Measurements from ENCODE around the gene NMB.
"Not testable (repeated sequence)": the region's sequence is repeated elsewhere in the genome, so short reads cannot be mapped to it uniquely, and the experiment has no call there.

Gene NMB

DNA sequence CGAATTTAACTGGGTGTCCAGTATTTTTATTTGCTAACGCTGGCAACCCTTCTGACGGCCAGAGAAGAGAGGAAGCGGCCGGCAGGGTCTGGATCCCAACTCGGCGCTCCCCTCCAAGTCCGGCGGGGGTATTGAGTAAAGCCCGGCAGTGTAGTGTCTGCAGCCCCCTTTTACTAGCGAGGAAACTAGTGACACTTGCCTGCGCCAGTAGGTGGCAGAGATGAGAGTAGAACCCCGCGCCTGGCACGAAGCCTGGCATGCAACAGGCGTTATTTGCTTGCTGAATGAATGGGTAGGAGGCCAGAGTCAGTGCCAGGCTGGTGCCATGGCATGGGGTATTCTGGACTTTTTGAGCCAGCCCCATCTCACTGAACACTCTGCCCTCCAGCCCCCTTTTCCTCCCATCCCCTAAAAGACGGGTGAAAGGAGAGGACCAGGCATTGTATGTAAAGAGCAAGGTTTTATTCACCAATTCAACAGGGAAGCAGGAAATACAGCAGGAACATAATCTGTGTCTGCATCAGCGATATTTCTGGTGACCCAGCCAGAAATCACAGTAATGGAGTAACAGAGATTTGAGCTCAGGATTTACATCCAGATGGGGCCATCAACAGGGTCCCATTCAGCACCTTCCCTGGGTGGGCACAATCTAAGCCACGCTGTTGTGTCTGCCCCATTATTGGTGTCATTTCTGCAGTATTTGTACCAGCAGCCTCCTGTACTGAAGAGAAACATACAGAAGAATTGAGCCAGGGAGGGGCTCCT lies 3.1 kb downstream of the NMB start:
- DNase-seq (ENCODE audit: low read depth): peak; percentile 58

DNA sequence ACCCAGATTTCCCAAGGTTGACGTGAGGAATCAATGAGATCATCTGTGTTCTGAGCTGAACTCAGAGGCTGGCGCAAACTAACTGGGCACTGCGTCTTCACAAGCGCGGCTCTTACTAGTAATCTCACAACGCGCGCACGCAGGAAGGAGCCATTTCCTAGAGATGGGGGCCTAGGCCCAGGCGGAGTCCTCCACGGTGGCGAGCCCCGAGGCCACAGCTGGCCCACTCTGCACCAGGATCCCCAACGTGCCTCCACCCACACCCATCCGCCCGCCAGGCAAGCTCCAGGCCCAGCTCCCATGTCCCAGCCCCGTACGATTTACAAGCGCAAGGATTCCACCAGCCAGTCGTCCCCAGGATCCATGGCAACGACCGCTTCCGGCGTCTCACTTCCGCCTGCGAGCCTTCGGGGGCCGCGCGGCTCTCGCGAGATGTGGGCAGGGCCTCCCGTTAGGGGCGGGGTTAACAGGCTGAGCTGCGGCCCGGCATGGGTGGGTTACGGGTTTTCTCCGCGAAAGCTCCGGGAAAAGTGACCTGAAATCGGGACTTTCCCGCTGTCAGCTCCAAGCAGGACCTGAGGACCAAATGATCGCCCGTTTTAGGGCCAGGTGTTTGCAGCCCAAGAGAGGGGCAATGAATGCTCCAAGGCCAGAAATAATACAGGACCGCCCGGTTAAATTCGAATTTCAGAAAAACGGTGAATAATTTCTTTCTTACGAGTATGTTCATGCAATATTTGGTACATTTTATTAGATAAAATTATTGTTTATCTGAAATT lies 3.9 kb downstream of the NMB start, which contains the start of gene WDR73:
Gene WDR73 (minus strand): TSS at position 374 of the 779 bp plus-strand sequence. CDS start 9 bp downstream, at position 365.
- DNase-seq (ENCODE audit: low read depth): peak; percentile 95

DNA sequence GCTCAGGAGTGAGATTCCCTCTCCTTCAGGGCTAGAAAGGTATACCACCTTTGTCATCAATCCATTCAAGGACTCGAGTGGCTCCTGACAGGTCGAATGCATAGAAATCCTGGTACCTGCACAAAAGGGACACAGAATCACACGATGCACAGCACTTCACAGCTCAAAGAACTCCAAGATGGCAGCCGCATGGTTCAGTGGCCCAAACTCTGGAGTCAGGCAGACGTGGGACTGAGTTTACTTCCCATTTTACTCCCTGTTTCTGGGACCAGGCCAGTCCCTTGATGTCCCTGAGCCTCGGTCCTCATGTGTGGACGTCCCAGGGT lies 4.5 kb downstream of the NMB start:
- DNase-seq (ENCODE audit: low read depth): no peak

DNA sequence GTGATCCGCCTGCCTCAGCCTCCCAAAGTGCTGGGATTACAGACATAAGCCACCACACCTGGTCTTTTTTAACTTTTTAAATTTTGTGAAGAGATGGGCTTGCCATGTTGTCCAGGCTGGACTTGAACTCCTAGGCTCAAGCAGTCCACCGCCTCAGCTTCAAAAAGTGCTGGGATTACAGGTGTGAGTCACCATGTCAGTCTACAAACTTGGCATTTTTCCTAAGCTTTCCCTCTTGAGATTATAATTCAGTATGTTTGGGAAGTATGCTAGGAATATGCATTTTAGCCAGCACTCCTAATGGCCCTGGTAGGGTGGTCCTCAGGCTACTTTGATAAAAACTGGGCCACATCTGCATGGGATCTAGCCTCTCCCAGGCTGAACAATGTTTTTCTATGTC lies 8.3 kb downstream of the NMB start:
- no peak for DNase-seq (ENCODE audit: low read depth)

GRCh38 chr15:84648539-84648938 lies 9.5 kb downstream of the NMB start:
- DNase-seq (ENCODE audit: low read depth): no peak

DNA sequence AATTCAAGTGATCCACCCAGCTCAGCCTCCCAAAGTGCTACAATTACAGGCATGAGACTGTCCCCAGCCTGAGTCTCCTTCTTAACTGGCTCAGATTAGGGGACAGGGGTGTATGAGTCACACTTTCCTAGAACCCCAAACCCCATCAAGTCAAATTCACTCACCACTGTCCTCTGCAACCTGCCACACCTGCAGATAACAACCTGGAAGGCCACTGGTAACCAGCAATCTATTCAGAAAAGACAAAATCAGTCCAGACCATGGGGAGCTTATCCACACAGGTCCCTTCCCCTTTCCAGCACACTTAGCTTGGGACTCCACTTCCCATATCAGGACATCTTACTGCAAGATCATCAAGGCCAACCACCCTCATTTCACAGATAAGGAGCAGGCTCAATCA lies 10.3 kb downstream of the NMB start:
- no peak for DNase-seq (ENCODE audit: low read depth)

- DNase-seq (ENCODE audit: low read depth): no peak
These were observed 12.0 kb downstream of the NMB start for GRCh38 chr15:84645997-84646396.

GRCh38 chr15:84645496-84645895 lies 12.5 kb downstream of the NMB start:
- DNase-seq (ENCODE audit: low read depth): no peak

GRCh38 chr15:84643838-84644237 lies 14.2 kb downstream of the NMB start:
- no peak for DNase-seq (ENCODE audit: low read depth)

DNA sequence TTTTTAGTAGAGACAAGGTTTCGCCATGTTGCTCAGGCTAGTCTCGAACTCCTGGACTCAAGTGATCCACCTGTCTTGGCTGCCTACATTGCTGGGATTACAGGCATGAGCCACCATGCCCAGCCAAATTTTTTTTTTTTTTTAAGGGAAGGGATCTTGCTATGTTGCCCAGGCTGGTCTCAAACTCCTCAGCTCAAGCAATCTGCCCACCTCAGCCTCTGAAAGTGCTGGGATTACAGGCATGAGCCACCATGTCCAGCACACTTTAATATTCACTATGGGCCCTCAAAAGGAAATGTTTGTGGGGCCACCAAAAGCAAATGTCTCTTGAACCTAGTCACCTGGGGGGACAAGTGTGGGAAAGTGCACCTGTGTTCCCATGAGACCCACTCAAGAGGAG lies 15.4 kb downstream of the NMB start:
- DNase-seq (ENCODE audit: low read depth): not testable (repeated sequence)

DNA sequence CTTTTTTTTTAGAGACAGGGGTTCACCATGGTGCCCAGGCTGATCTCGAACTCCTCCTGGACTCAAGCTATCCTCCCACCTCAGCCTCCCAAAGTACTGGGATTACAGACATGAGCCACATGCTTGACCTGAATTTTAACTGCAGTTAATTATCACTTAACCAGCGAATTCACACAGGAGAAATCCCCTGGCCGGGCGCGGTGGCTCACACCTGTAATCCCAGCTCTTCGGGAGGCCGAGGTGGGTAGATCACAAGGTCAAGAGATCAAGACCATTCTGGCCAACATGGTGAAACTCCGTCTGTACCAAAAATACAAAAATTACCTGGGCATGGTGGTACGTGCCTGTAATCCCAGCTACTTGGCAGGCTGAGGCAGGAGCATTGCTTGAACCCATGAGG lies 16.1 kb downstream of the NMB start:
- not testable (repeated sequence) for DNase-seq (ENCODE audit: low read depth)

DNA sequence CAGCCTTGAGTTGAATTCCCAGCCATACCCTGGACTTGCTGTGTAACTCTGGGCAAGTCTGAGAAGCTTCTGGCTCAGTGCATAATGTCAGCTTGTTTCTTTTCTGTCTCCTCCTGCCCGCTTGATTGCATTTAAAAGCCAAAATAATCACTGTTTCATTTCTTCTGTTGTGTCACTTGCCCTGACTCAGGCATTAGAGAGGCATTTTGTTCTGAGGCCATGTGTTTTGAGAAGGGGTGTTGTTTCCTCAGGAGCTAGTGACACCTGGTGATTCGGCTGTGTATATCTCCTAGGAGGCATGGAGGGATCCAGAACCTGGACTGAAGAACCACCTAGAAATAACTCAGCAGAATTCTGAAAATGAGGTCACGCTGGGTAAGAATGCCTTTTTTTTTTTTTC lies 19.9 kb downstream of the NMB start:
- no peak for DNase-seq (ENCODE audit: low read depth)

GRCh38 chr15:84634228-84634837 lies 23.7 kb downstream of the NMB start:
- DNase-seq (ENCODE audit: low read depth): no peak

GRCh38 chr15:84633311-84634227 lies 24.4 kb downstream of the NMB start:
- DNase-seq (ENCODE audit: low read depth): peak; percentile 25

DNA sequence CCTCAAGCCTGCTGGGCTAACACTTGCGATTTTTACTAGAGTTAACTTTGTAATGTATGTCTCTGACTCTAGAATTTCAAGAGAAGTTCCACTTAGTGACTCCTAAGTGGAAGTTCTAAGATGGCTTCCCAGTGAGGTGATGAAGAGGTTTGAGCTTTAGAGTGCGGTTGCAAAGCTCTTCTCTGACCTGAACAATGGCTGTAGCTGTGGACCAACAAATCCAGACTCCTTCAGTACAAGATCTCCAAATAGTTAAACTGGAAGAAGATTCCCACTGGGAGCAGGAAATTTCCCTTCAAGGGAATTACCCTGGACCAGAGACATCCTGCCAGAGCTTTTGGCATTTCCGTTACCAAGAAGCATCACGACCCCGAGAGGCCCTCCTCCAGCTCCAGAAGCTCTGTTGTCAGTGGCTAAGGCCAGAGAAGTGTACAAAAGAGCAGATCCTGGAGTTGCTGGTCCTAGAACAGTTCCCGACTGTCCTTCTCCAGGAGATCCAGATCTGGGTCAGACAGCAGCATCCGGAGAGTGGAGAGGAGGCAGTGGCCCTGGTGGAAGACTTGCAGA lies 26.2 kb downstream of the NMB start:
- DNase-seq (ENCODE audit: low read depth): no peak

- DNase-seq (ENCODE audit: low read depth): no peak
These were observed 29.0 kb downstream of the NMB start for GRCh38 chr15:84629033-84629432.

GRCh38 chr15:84625123-84625522 lies 32.9 kb downstream of the NMB start:
- DNase-seq (ENCODE audit: low read depth): no peak

DNA sequence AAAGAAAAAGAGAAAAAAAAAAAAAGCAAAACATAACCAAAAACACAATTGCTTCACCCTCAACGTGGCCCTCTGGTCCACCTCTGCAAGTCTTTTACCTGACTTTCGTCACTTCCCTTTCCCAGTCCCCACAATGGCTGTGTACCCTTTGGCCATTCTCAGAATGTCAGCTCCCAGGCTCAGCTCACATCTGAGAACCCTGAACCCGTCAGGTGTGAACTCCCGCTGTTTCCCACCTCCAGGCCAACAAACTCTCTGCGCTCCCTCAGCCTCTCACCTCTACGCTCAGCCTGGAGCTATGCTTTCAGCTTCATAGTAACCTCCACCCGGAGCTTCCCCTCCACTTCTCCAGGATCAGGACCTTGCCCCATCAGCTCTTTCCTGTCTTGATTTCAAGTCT lies 33.6 kb downstream of the NMB start:
- DNase-seq (ENCODE audit: low read depth): no peak

GRCh38 chr15:84621358-84621979 lies 36.5 kb downstream of the NMB start:
- DNase-seq (ENCODE audit: low read depth): no peak

DNA sequence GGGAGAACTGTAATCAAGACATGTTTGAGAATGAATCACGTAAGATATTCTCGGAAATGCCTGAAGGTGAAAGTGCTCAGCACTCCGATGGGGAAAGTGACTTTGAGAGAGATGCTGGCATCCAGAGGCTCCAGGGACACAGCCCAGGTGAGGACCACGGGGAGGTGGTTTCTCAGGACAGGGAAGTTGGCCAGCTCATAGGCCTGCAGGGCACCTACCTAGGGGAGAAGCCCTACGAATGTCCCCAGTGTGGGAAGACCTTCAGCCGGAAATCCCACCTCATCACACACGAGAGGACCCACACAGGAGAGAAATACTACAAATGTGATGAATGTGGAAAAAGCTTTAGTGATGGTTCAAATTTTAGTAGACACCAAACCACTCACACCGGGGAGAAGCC lies 37.4 kb downstream of the NMB start:
- DNase-seq (ENCODE audit: low read depth): no peak

DNA sequence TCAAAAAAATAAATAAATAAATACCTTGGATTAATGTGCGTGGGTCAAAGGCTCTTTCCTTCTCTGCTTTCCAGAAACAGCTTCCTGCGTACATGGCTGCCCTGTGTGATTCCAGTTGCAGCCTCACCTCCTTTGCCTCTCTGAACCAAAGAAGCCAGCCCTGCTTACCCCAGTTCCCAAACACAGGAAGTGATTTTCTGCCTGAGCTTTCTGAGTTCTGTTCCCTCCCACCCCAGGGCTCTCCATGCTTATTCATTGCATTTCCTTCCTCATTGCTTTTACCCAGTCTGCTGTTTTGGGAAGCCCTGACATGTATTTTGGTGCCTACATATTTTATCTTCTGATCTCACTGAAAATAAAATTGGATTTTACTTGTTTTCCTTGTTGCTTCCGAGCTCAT lies 41.8 kb downstream of the NMB start:
- no peak for DNase-seq (ENCODE audit: low read depth)
